HCT116 (cell line): ENCODE results near the gene TACC3. TPM values are rescaled to one million over a fixed set of nuclear protein-coding genes. Genes with fewer than 3 reads are reported as not detected.

Experiments
- ATAC-seq: fragments of 200-7000 bp; cut with Tn5 transposase; 2 replicates; pipeline ENCODE4 v1.9.1; 2020; ENCODE audit warnings: mild to moderate bottlenecking, moderate library complexity
- BruUV-seq: library from RNA; stranded (reverse); fragments of 400-500 nt; replicated peaks from 2 replicates; lab custom pipeline; 2021; lab: Mats Ljungman, UMichigan
- CTCF ChIA-PET: fragments of 300-600 bp; sonication (Branson Sonifier 250); formaldehyde crosslinking; loops from one replicate; lab custom pipeline; 2021; ENCODE audit warnings: antibody characterized with exemption; lab: Charles Lee
- POLR2A ChIA-PET: fragments of 300-600, 350-600 bp; sonication (Branson Sonifier 250); formaldehyde crosslinking; loops from one replicate; lab custom pipeline; 2021; ENCODE audit warnings: antibody characterized with exemption; lab: Charles Lee
- RAD21 ChIA-PET, 2 experiments: fragments of 300-600 bp; sonication (Branson Sonifier 250); formaldehyde crosslinking; loops; one replicate each; lab custom pipeline; 2023; ENCODE audit warnings: low total read pairs in 2 of 2; ENCODE audit not compliant: uncharacterized antibody in 2 of 2, unreplicated experiment in 2 of 2, low non-redundant PET in 1 of 2; lab: Charles Lee
- DNase-seq: peaks from one replicate; pipeline ENCODE4 v3.0.0-alpha.2; 2010; ENCODE audit warnings: low read depth, low spot score
- H2AFZ ChIP-seq: fragments of 200-600 bp; shearing (Covaris generic), sonication (generic); 2 replicates; pipeline ENCODE4 v1.6.1; 2017; ENCODE audit warnings: low read depth, mixed run types, mixed read lengths, antibody characterized with exemption, low read length; ENCODE audit not compliant: poor library complexity, severe bottlenecking
- H3K27ac ChIP-seq: 2 replicates; pipeline ENCODE4 v1.5.1; 2012; ENCODE audit warnings: low read depth, low read length
- H3K27me3 ChIP-seq: fragments of 200-600 bp; sonication (generic); 2 replicates; pipeline ENCODE4 v1.6.1; 2016; ENCODE audit warnings: mixed run types, low read length, mixed read lengths; ENCODE audit not compliant: insufficient read depth
- H3K36me3 ChIP-seq, 2 experiments: fragments of 200-500 bp in 1 of 2; fragments of 200-600 bp in 1 of 2; sonication (Bioruptor generic) in 1 of 2; sonication (generic) in 1 of 2; 2 replicates each; pipeline versions ENCODE4 v1.5.1 to v1.6.1; 2014 to 2016; ENCODE audit warnings: low read length in 2 of 2, inconsistent platforms in 1 of 2, mixed read lengths in 1 of 2, mixed run types in 1 of 2; ENCODE audit not compliant: insufficient read depth in 2 of 2, control insufficient read depth in 1 of 2
- H3K4me1 ChIP-seq, 2 experiments: fragments of 200-600 bp in 1 of 2; sonication (generic) in 1 of 2; 2 replicates each; pipeline versions ENCODE4 v1.5.1 to v1.6.1; 2012 to 2017; ENCODE audit warnings: low read length in 2 of 2, inconsistent platforms in 1 of 2, mild to moderate bottlenecking in 1 of 2, mixed read lengths in 1 of 2, mixed run types in 1 of 2, moderate library complexity in 1 of 2; ENCODE audit not compliant: insufficient read depth in 2 of 2, control insufficient read depth in 1 of 2
- H3K4me2 ChIP-seq: fragments of 200-600 bp; sonication (generic); 2 replicates; pipeline ENCODE4 v1.6.1; 2017; ENCODE audit warnings: mixed run types, low read length, mixed read lengths
- H3K4me3 ChIP-seq, 2 experiments: fragments of 200-600 bp in 1 of 2; sonication (generic) in 1 of 2; replicated peaks in 1 of 2; 2 replicates each; pipeline ENCODE4 v1.5.1; 2011 to 2016; ENCODE audit warnings: low read length in 2 of 2, control low read depth in 1 of 2, low read depth in 1 of 2, mild to moderate bottlenecking in 1 of 2, mixed read lengths in 1 of 2, mixed run types in 1 of 2
- H3K79me2 ChIP-seq: fragments of 200-600 bp; sonication (generic); 2 replicates; pipeline ENCODE4 v1.6.1; 2017; ENCODE audit warnings: mild to moderate bottlenecking, mixed run types, low read length, moderate library complexity, mixed read lengths; ENCODE audit not compliant: insufficient read depth
- H3K9ac ChIP-seq: fragments of 200-600 bp; sonication (generic); 2 replicates; pipeline ENCODE4 v1.6.1; 2016; ENCODE audit warnings: low read length, mixed read lengths
- H3K9me2 ChIP-seq: fragments of 200-600 bp; sonication (generic), shearing (Covaris generic); 2 replicates; pipeline ENCODE4 v1.6.1; 2017; ENCODE audit warnings: mixed run types, mild to moderate bottlenecking, moderate library complexity; ENCODE audit not compliant: insufficient read depth
- H3K9me3 ChIP-seq, 2 experiments: fragments of 200-500 bp in 1 of 2; fragments of 200-600 bp in 1 of 2; sonication (Bioruptor generic) in 1 of 2; sonication (generic) in 1 of 2; 2 replicates each; pipeline ENCODE4 v1.6.1; 2014 to 2017; ENCODE audit warnings: low read length in 2 of 2, mixed read lengths in 2 of 2, inconsistent platforms in 1 of 2, low read depth in 1 of 2, mild to moderate bottlenecking in 1 of 2, mixed run types in 1 of 2, moderate library complexity in 1 of 2; ENCODE audit not compliant: control insufficient read depth in 1 of 2, insufficient read depth in 1 of 2
- H4K20me1 ChIP-seq: fragments of 200-600 bp; sonication (generic), shearing (Covaris generic); 2 replicates; pipeline ENCODE4 v1.6.1; 2017; ENCODE audit warnings: mixed run types, mild to moderate bottlenecking, moderate library complexity; ENCODE audit not compliant: insufficient read depth
- CBX3 ChIP-seq: IDR thresholded peaks from 2 replicates; pipeline ENCODE4 v1.6.1; 2012; ENCODE audit warnings: low read depth
- CTCF ChIP-seq, 3 experiments: fragments of 200-600 bp in 1 of 3; sonication (generic) in 1 of 3; IDR thresholded peaks in 2 of 3; conservative IDR thresholded peaks in 1 of 3; 2 replicates each; pipeline ENCODE4 v1.5.1; 2012 to 2017; ENCODE audit warnings: low read depth in 2 of 3, low read length in 2 of 3, antibody characterized with exemption in 1 of 3, borderline replicate concordance in 1 of 3, control low read depth in 1 of 3, mild to moderate bottlenecking in 1 of 3, mixed read lengths in 1 of 3, mixed run types in 1 of 3, moderate library complexity in 1 of 3; ENCODE audit not compliant: insufficient read depth in 1 of 3
- EGR1 ChIP-seq: IDR thresholded peaks from 2 replicates; pipeline ENCODE4 v1.6.1; 2012; ENCODE audit warnings: low read depth
- ELF1 ChIP-seq: IDR thresholded peaks from 2 replicates; pipeline ENCODE4 v1.6.1; 2012; ENCODE audit warnings: low read depth, borderline replicate concordance
- EZH2 ChIP-seq: fragments of 200-600 bp; sonication (generic); IDR thresholded peaks from 2 replicates; pipeline ENCODE4 v1.6.1; 2017; ENCODE audit warnings: antibody characterized with exemption, mixed run types
- EZH2phosphoT487 ChIP-seq: fragments of 200-600 bp; IDR thresholded peaks from 2 replicates; pipeline ENCODE4 v1.6.1; 2018; ENCODE audit warnings: antibody characterized with exemption, borderline replicate concordance
- FOSL1 ChIP-seq: IDR thresholded peaks from 2 replicates; pipeline ENCODE4 v1.6.1; 2012; ENCODE audit warnings: low read depth
- JUND ChIP-seq: IDR thresholded peaks from 2 replicates; pipeline ENCODE4 v1.6.1; 2012
- POLR2A ChIP-seq: IDR thresholded peaks from 2 replicates; pipeline ENCODE4 v1.7.0; 2011; ENCODE audit warnings: borderline replicate concordance; ENCODE audit not compliant: insufficient read depth, insufficient read length; ENCODE audit errors: extremely low read depth
- RAD21 ChIP-seq: IDR thresholded peaks from 2 replicates; pipeline ENCODE4 v1.6.1; 2012; ENCODE audit warnings: low read depth, mild to moderate bottlenecking
- REST ChIP-seq: IDR thresholded peaks from 2 replicates; pipeline ENCODE4 v1.6.1; 2012; ENCODE audit warnings: low read depth
- ZFX ChIP-seq: fragments of 450-650 bp; IDR thresholded peaks from 2 replicates; pipeline ENCODE4 v1.6.1; 2017
- intact Hi-C: fragments of 100-400 bp; cut with micrococcal nuclease; formaldehyde crosslinking; loops from 2 replicates; pipeline ENCODE4 v1.10.0; 2022
- total RNA-seq: library from RNA; stranded (reverse); gene quantifications from one replicate; pipeline ENCODE4 v1.2.1, GENCODE V29; 2021; ENCODE audit not compliant: unreplicated experiment

TACC3 gene
- total RNA-seq, 1 experiment from 2014 or later, result 106 TPM

GRCh38 chr4:1769692-1770091, 48.4 kb downstream of the TACC3 start:
- RAD21 ChIA-PET, result no interaction called here
- H4K20me1 ChIP-seq, result no peaks in the 10 kb centered on the region
- intact Hi-C loops, result no loop called here
- POLR2A ChIA-PET, result no interaction called here
- H3K36me3 ChIP-seq, result no peaks in the 10 kb centered on the region
- ATAC-seq, result no peak
- H2AFZ ChIP-seq, result no peak overlapping the region
- no peaks in the 10 kb centered on the region for H3K79me2 ChIP-seq
- DNase-seq, result no peak
- no peaks in the 10 kb centered on the region for H3K9me2 ChIP-seq
- no peak overlapping the region for H3K4me2 ChIP-seq
- CTCF ChIA-PET, result no interaction called here
- BruUV-seq, result no TSS peak
- peaks cover 27 to 29% of the 10 kb centered on the region in 2 experiments for H3K4me1 ChIP-seq
- TF ChIP-seq EZH2 (no peak), EGR1 (no peak), RAD21 (no peak), FOSL1 (no peak), CBX3 (no peak), REST (no peak), ELF1 (no peak), JUND (no peak), EZH2phosphoT487 (no peak), CTCF (IDR thresholded peaks at IDR 0.05 in 2 of 3, conservative IDR thresholded peaks at IDR 0.05 in 1 of 3; ENCODE audit: borderline replicate concordance in 1 of 3, insufficient read depth in 1 of 3, low read depth in 2 of 3, low read length in 2 of 3) (no peak), ZFX (no peak), POLR2A (no peak)
- TF ChIP-seq, all 23 proteins: peak for 0
- no peaks in the 10 kb centered on the region for H3K9me3 ChIP-seq
- H3K27ac ChIP-seq, result no peak overlapping the region
- no peaks in the 10 kb centered on the region for H3K27me3 ChIP-seq
- no peak overlapping the region for H3K9ac ChIP-seq
- no peak overlapping the region for H3K4me3 ChIP-seq
